Muscle layer of colon (tissue), 2 donors: ENCODE results near the gene HMCES.
"Not testable (repeated sequence)": the region's sequence is repeated elsewhere in the genome, so short reads cannot be mapped to it uniquely, and the experiment has no call there.

Source experiments
- H3K27ac ChIP-seq: one replicate; pipeline ENCODE4 v1.7.0; 2013; ENCODE audit warnings: low read depth, mild to moderate bottlenecking, low read length, moderate library complexity
- H3K27me3 ChIP-seq, 2 donors: one replicate each; pipeline ENCODE4 v1.7.0; 2013; ENCODE audit warnings: low read length in 2 of 2, mild to moderate bottlenecking in 2 of 2; ENCODE audit not compliant: insufficient read depth in 2 of 2, control insufficient read depth in 1 of 2
- H3K36me3 ChIP-seq: one replicate; pipeline ENCODE4 v1.7.0; 2013; ENCODE audit warnings: mild to moderate bottlenecking, low read length; ENCODE audit not compliant: insufficient read depth
- H3K4me1 ChIP-seq: one replicate; pipeline ENCODE4 v1.7.0; 2013; ENCODE audit warnings: mild to moderate bottlenecking, low read length; ENCODE audit not compliant: insufficient read depth
- H3K4me3 ChIP-seq, 2 donors: one replicate each; pipeline ENCODE4 v1.7.0; 2013; ENCODE audit warnings: low read length in 2 of 2, low read depth in 1 of 2, mild to moderate bottlenecking in 1 of 2, moderate library complexity in 1 of 2
- H3K9ac ChIP-seq: one replicate; pipeline ENCODE4 v1.7.0; 2013; ENCODE audit warnings: low read length
- H3K9me3 ChIP-seq: one replicate; pipeline ENCODE4 v1.7.0; 2013; ENCODE audit warnings: mild to moderate bottlenecking, low read length
- donor health status: abdominal sarcoma.
- donor health status: Adenocarcinoma of cecum.

Gene HMCES

GRCh38 chr3:129245141-129245540 lies 33.5 kb upstream of the HMCES start:
- Histone ChIP-seq H3K4me3 (peak overlapping the region in 1 of 2 donors; percentile 53), H3K27ac (peak overlapping the region; percentile 53), H3K9ac (peak overlapping the region; percentile 49), H3K27me3 (no peaks in the 10 kb centered on the region), H3K36me3 (peaks cover 3% of the 10 kb centered on the region), H3K9me3 (no peaks in the 10 kb centered on the region), H3K4me1 (peaks cover 18% of the 10 kb centered on the region)

DNA sequence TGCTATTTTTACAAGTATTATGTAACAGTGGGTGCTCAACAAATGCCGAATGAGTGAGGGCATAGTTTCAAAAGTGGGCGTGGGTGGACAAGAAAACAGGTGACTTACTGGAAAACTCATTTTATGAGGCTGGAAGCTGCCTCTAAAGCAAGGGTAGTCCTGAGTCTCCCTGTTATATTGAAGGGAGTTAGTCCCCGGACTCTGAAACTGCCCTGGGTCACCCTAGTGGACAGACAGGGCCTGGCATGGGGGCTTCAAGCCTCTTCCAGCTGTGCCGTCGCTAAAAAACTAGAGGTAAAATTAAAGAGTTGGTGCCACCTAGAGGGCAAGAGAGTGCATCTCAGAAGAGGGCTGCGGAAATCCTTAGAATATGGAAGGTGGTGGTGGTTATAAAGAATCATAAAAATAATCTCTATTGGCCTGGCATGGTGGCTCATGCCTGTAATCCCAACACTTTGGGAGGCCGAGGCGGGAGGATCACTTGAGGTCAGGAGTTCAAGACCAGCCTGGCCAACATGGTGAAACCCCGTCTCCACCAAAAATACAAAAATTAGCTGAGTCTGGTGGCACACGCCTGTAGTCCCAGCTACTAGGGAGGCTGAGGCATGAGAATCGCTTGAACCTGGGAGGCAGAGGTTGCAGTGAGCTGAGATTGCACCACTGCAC lies 32.9 kb upstream of the HMCES start:
- peak overlapping the region; percentile 49 for H3K9ac ChIP-seq
- peak overlapping the region; percentile 53 for H3K27ac ChIP-seq
- not testable (repeated sequence) for H3K36me3 ChIP-seq, H3K9me3 ChIP-seq, H3K27me3 ChIP-seq
- H3K4me1 ChIP-seq, result peaks cover 23% of the 10 kb centered on the region
- H3K4me3 ChIP-seq, result peak overlapping the region in 1 of 2 donors; percentile 53

- no peak overlapping the region for H3K27ac ChIP-seq
- H3K9me3 ChIP-seq, result no peaks in the 10 kb centered on the region
- peaks cover 3% of the 10 kb centered on the region for H3K36me3 ChIP-seq
- no peak overlapping the region for H3K9ac ChIP-seq
- no peak overlapping the region for H3K4me3 ChIP-seq
- no peaks in the 10 kb centered on the region for H3K27me3 ChIP-seq
- H3K4me1 ChIP-seq, result peaks cover 23% of the 10 kb centered on the region
Observed at GRCh38 chr3:129246636-129247035, 32.0 kb upstream of the HMCES start.

- no peaks in the 10 kb centered on the region for H3K27me3 ChIP-seq
- peak overlapping the region; percentile 94 for H3K27ac ChIP-seq
- peak overlapping the region; percentile 90 for H3K9ac ChIP-seq
- H3K4me3 ChIP-seq, result peak overlapping the region; percentile 69 to 98
- H3K4me1 ChIP-seq, result peaks cover 28% of the 10 kb centered on the region
- peaks cover 13% of the 10 kb centered on the region for H3K36me3 ChIP-seq
- no peaks in the 10 kb centered on the region for H3K9me3 ChIP-seq
Observed at GRCh38 chr3:129248286-129248979, 30.2 kb upstream of the HMCES start.

DNA sequence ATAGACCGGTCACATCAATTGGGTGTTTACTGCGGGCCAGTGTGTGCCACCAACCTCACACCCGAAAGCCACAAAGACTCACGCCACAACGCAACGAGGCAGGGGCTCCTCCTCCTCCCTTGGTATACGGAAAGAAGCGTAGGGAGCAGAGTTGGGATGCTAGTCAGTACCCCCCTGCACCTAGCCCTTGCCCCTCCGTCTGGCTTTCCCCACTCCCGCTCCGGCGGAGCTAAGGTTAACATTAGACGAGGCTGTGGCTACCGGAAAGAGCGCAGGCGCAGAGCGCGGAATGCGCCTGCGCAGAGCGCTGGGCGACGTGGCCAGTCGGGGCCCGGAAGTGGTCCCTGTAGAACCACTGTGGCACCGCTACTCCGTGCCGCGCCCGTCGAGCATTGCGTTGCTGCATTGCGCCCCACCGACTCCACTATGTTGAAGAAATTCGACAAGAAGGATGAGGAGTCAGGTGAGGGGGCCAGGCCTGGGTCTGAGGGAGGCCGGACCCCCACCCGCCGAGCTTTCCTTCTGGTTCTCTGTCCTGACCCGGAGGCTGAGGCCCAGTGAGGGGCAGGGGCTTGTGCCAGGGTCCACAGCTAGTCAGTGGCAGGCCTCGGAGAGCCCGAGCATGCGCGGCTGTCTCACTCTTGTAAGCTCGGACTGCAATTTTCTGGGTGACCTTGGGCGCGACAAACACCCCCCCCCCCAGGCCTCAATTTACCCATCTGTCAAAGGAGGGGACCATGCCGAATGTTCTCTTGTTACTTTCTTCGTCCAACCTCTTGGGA lies 29.2 kb upstream of the HMCES start, which contains the start of gene COPG1:
Gene COPG1 (plus strand): TSS at position 323 of the 782 bp plus-strand sequence. CDS start 104 bp downstream, at position 427.
- H3K27ac ChIP-seq, result peak within 1 kb of the TSS; percentile 94
- H3K4me1 ChIP-seq, result peaks cover 28% of the 10 kb centered on the region
- H3K4me3 ChIP-seq, result peak within 1 kb of the TSS; percentile 69 to 98
- H3K36me3 ChIP-seq, result peaks cover 15% of the 10 kb centered on the region
- peak within 1 kb of the TSS; percentile 90 for H3K9ac ChIP-seq
- no peaks in the 10 kb centered on the region for H3K27me3 ChIP-seq
- H3K9me3 ChIP-seq, result no peaks in the 10 kb centered on the region

DNA sequence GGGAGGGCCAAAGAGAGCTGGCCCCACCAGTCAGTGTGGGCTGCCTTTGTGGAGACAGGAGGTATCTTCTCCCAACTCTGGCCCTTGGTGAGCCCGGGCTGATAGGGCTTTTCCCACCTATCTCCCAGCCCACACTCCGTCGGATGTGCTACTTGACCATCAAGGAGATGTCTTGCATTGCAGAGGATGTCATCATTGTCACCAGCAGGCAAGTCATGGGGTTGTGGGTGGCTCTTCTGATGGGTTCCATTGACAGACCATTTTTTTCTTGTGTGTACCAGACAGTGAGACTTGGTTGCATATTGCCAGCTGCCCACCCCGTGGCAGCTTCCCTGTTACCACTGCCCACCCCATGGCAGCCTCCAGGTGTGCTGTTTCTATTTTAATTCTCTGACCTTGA lies 25.9 kb upstream of the HMCES start:
- no peaks in the 10 kb centered on the region for H3K9me3 ChIP-seq
- H3K9ac ChIP-seq, result no peak overlapping the region
- H3K4me3 ChIP-seq, result no peak overlapping the region
- peaks cover 47% of the 10 kb centered on the region for H3K36me3 ChIP-seq
- no peak overlapping the region for H3K27ac ChIP-seq
- H3K4me1 ChIP-seq, result peaks cover 20% of the 10 kb centered on the region
- H3K27me3 ChIP-seq, result no peaks in the 10 kb centered on the region

- Histone ChIP-seq H3K27me3 (no peaks in the 10 kb centered on the region), H3K27ac (no peak overlapping the region), H3K9me3 (no peaks in the 10 kb centered on the region), H3K9ac (no peak overlapping the region), H3K4me1 (peaks cover 12% of the 10 kb centered on the region), H3K4me3 (no peak overlapping the region), H3K36me3 (peaks cover 66% of the 10 kb centered on the region)
Observed at GRCh38 chr3:129254536-129255230, 24.0 kb upstream of the HMCES start.

- Histone ChIP-seq H3K9ac (no peak overlapping the region), H3K9me3 (no peaks in the 10 kb centered on the region), H3K4me3 (no peak overlapping the region), H3K27me3 (no peaks in the 10 kb centered on the region), H3K4me1 (peaks cover 4% of the 10 kb centered on the region), H3K36me3 (peaks cover 82% of the 10 kb centered on the region), H3K27ac (no peak overlapping the region)
Observed at GRCh38 chr3:129256270-129256669, 22.4 kb upstream of the HMCES start.

- Histone ChIP-seq H3K4me3 (no peak overlapping the region), H3K9me3 (no peaks in the 10 kb centered on the region), H3K27ac (no peak overlapping the region), H3K9ac (no peak overlapping the region), H3K4me1 (no peaks in the 10 kb centered on the region), H3K36me3 (peaks cover 85% of the 10 kb centered on the region), H3K27me3 (no peaks in the 10 kb centered on the region)
Observed at GRCh38 chr3:129257609-129258008, 21.1 kb upstream of the HMCES start.

DNA sequence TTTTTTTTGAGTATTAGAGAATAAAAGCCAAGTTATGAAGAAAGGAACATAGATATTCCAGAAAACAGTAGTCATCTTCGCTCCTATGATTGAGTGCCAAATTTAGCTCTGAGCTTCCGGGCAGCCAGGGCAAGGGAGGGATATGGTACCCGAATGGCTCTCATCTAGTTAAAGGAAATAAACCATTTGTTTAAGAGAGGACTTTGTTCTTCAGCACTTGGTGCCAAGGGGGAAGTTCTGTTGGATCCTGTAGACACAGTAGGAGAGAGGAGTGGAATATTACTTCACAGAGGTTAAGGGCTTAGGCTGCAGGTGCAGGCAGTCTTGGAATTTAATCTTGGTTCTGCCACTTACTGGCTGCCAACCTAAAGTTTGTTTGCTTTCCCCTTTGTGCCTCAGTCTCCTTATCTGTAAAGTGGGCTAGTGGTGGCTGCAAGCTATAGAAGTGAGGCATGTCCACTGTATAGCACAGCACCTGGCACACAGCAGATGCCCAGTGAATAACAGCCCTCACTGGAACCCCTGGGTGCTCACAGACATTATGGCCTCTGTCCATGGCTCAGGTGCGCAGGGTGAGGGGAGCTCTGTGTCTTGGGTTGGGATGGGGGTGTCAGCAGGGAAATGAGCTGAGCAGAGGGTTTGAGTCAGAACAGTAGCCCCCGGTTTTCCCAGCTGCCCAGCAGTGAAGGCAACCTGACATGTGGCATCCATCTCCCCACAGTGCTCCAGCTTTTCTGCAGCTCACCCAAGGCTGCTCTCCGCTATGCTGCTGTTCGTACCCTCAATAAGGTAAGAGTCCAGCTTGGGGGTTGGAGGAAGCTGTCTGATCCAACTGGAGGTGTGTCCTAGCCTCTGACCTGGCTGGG lies 18.8 kb upstream of the HMCES start:
- Histone ChIP-seq H3K9ac (no peak overlapping the region), H3K27ac (no peak overlapping the region), H3K9me3 (no peaks in the 10 kb centered on the region), H3K27me3 (no peaks in the 10 kb centered on the region), H3K4me1 (no peaks in the 10 kb centered on the region), H3K36me3 (peaks cover 92% of the 10 kb centered on the region), H3K4me3 (no peak overlapping the region)
